ENCODE data around the gene AKAP7. TPM values are rescaled to one million over a fixed set of nuclear protein-coding genes. Genes with fewer than 3 reads are reported as not detected.
"Not testable (repeated sequence)": the region's sequence is repeated elsewhere in the genome, so short reads cannot be mapped to it uniquely, and the experiment has no call there.

Gene AKAP7
- 1 to 10 TPM; 2.3 to 2.6 TPM for polyA plus RNA-seq

- WGBS, 2 donors, result 0% methylated on average over 92 to 99 of the region's 99 CpGs
- no peaks in the 10 kb centered on the region for H3K9me3 ChIP-seq (ENCODE audit: control insufficient read depth in 2 of 2, insufficient read depth in 1 of 2, low read depth in 1 of 2, low read length in 1 of 2)
- H3K27ac ChIP-seq (ENCODE audit: low read depth in 2 of 2, low read length in 1 of 2), result peak within 1 kb of the TSS; percentile 89 to 95
- H3K27me3 ChIP-seq (ENCODE audit: control insufficient read depth in 1 of 2, insufficient read depth in 2 of 2, low read length in 2 of 2), result no peaks in the 10 kb centered on the region
- H3K36me3 ChIP-seq (ENCODE audit: control insufficient read depth in 2 of 2, insufficient read depth in 2 of 2, low read length in 1 of 2), result no peaks in the 10 kb centered on the region
- no peaks in the 10 kb centered on the region for H3K4me1 ChIP-seq (ENCODE audit: control insufficient read depth in 2 of 2, insufficient read depth in 2 of 2, low read length in 1 of 2)
- H3K4me3 ChIP-seq (ENCODE audit: low read depth in 1 of 2, low read length in 2 of 2), result peak within 1 kb of the TSS; percentile 77 to 88
These were observed at the start of gene AKAP7 for GRCh38 chr6:131135244-131136020. AKAP7 (plus strand) TSS chr6:131135467; CDS start chr6:131135764, 297 bp downstream.

- not testable (repeated sequence) for H3K4me3 ChIP-seq (ENCODE audit: low read depth in 1 of 2, low read length in 2 of 2); H3K4me1 ChIP-seq (ENCODE audit: control insufficient read depth in 2 of 2, insufficient read depth in 2 of 2, low read length in 1 of 2); H3K9me3 ChIP-seq (ENCODE audit: control insufficient read depth in 2 of 2, insufficient read depth in 1 of 2, low read depth in 1 of 2, low read length in 1 of 2); H3K27me3 ChIP-seq (ENCODE audit: control insufficient read depth in 1 of 2, insufficient read depth in 2 of 2, low read length in 2 of 2); H3K36me3 ChIP-seq (ENCODE audit: control insufficient read depth in 2 of 2, insufficient read depth in 2 of 2, low read length in 1 of 2); H3K27ac ChIP-seq (ENCODE audit: low read depth in 2 of 2, low read length in 1 of 2)
- WGBS, 2 donors, result 75 to 84% methylated on average over 3 of the region's 3 CpGs
These were observed 44.9 kb upstream of the AKAP7 start for GRCh38 chr6:131090339-131090738.

DNA sequence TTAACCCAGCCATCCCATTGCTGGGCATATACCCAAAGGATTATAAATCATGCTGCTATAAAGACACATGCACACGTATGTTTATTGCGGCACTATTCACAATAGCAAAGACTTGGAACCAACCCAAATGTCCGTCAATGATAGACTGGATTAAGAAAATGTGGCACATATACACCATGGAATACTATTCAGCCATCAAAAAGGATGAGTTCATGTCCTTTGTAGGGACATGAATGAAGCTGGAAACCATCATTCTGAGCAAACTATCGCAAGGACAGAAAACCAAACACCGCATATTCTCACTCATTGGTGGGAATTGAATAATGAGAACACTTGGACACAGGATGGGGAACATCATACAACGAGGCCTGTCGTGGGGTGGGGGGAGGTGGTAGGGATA, 43.3 kb upstream of the AKAP7 start:
- H3K4me1 ChIP-seq (ENCODE audit: control insufficient read depth in 2 of 2, insufficient read depth in 2 of 2, low read length in 1 of 2); H3K27ac ChIP-seq (ENCODE audit: low read depth in 2 of 2, low read length in 1 of 2); H3K9me3 ChIP-seq (ENCODE audit: control insufficient read depth in 2 of 2, insufficient read depth in 1 of 2, low read depth in 1 of 2, low read length in 1 of 2); H3K4me3 ChIP-seq (ENCODE audit: low read depth in 1 of 2, low read length in 2 of 2); H3K27me3 ChIP-seq (ENCODE audit: control insufficient read depth in 1 of 2, insufficient read depth in 2 of 2, low read length in 2 of 2); H3K36me3 ChIP-seq (ENCODE audit: control insufficient read depth in 2 of 2, insufficient read depth in 2 of 2, low read length in 1 of 2): not testable (repeated sequence)
- 90 to 95% methylated on average over 5 to 6 of the region's 7 CpGs for WGBS, 2 donors

GRCh38 chr6:131093334-131093733, 41.9 kb upstream of the AKAP7 start:
- H3K4me3 ChIP-seq (ENCODE audit: low read depth in 1 of 2, low read length in 2 of 2), result no peak overlapping the region
- no peak overlapping the region for H3K27ac ChIP-seq (ENCODE audit: low read depth in 2 of 2, low read length in 1 of 2)
- no peaks in the 10 kb centered on the region for H3K9me3 ChIP-seq (ENCODE audit: control insufficient read depth in 2 of 2, insufficient read depth in 1 of 2, low read depth in 1 of 2, low read length in 1 of 2)
- H3K36me3 ChIP-seq (ENCODE audit: control insufficient read depth in 2 of 2, insufficient read depth in 2 of 2, low read length in 1 of 2), result no peaks in the 10 kb centered on the region
- H3K4me1 ChIP-seq (ENCODE audit: control insufficient read depth in 2 of 2, insufficient read depth in 2 of 2, low read length in 1 of 2), result no peaks in the 10 kb centered on the region
- H3K27me3 ChIP-seq (ENCODE audit: control insufficient read depth in 1 of 2, insufficient read depth in 2 of 2, low read length in 2 of 2), result no peaks in the 10 kb centered on the region
- 94 to 97% methylated on average over 1 of the region's 1 CpG for WGBS, 2 donors

GRCh38 chr6:131096786-131097185, 38.5 kb upstream of the AKAP7 start:
- Histone ChIP-seq H3K4me3 (ENCODE audit: low read depth in 1 of 2, low read length in 2 of 2) (no peak overlapping the region), H3K36me3 (ENCODE audit: control insufficient read depth in 2 of 2, insufficient read depth in 2 of 2, low read length in 1 of 2) (no peaks in the 10 kb centered on the region), H3K27ac (ENCODE audit: low read depth in 2 of 2, low read length in 1 of 2) (no peak overlapping the region), H3K27me3 (ENCODE audit: control insufficient read depth in 1 of 2, insufficient read depth in 2 of 2, low read length in 2 of 2) (no peaks in the 10 kb centered on the region), H3K4me1 (ENCODE audit: control insufficient read depth in 2 of 2, insufficient read depth in 2 of 2, low read length in 1 of 2) (no peaks in the 10 kb centered on the region), H3K9me3 (ENCODE audit: control insufficient read depth in 2 of 2, insufficient read depth in 1 of 2, low read depth in 1 of 2, low read length in 1 of 2) (no peaks in the 10 kb centered on the region)
- WGBS, 2 donors, result 83% methylated on average over 3 of the region's 3 CpGs

GRCh38 chr6:131101911-131102680, 33.2 kb upstream of the AKAP7 start:
- H3K27ac ChIP-seq (ENCODE audit: low read depth in 2 of 2, low read length in 1 of 2), result no peak overlapping the region
- no peaks in the 10 kb centered on the region for H3K36me3 ChIP-seq (ENCODE audit: control insufficient read depth in 2 of 2, insufficient read depth in 2 of 2, low read length in 1 of 2)
- H3K9me3 ChIP-seq (ENCODE audit: control insufficient read depth in 2 of 2, insufficient read depth in 1 of 2, low read depth in 1 of 2, low read length in 1 of 2), result no peaks in the 10 kb centered on the region
- H3K27me3 ChIP-seq (ENCODE audit: control insufficient read depth in 1 of 2, insufficient read depth in 2 of 2, low read length in 2 of 2), result no peaks in the 10 kb centered on the region
- H3K4me1 ChIP-seq (ENCODE audit: control insufficient read depth in 2 of 2, insufficient read depth in 2 of 2, low read length in 1 of 2), result no peaks in the 10 kb centered on the region
- 42 to 51% methylated on average over 5 of the region's 5 CpGs for WGBS, 2 donors
- no peak overlapping the region for H3K4me3 ChIP-seq (ENCODE audit: low read depth in 1 of 2, low read length in 2 of 2)

GRCh38 chr6:131103296-131103695, 32.0 kb upstream of the AKAP7 start:
- H3K4me1 ChIP-seq (ENCODE audit: control insufficient read depth in 2 of 2, insufficient read depth in 2 of 2, low read length in 1 of 2), result no peaks in the 10 kb centered on the region
- 80 to 87% methylated on average over 4 of the region's 4 CpGs for WGBS, 2 donors
- H3K27ac ChIP-seq (ENCODE audit: low read depth in 2 of 2, low read length in 1 of 2), result no peak overlapping the region
- no peaks in the 10 kb centered on the region for H3K27me3 ChIP-seq (ENCODE audit: control insufficient read depth in 1 of 2, insufficient read depth in 2 of 2, low read length in 2 of 2)
- H3K4me3 ChIP-seq (ENCODE audit: low read depth in 1 of 2, low read length in 2 of 2), result no peak overlapping the region
- H3K36me3 ChIP-seq (ENCODE audit: control insufficient read depth in 2 of 2, insufficient read depth in 2 of 2, low read length in 1 of 2), result no peaks in the 10 kb centered on the region
- no peaks in the 10 kb centered on the region for H3K9me3 ChIP-seq (ENCODE audit: control insufficient read depth in 2 of 2, insufficient read depth in 1 of 2, low read depth in 1 of 2, low read length in 1 of 2)

- Histone ChIP-seq H3K4me1 (ENCODE audit: control insufficient read depth in 2 of 2, insufficient read depth in 2 of 2, low read length in 1 of 2) (no peaks in the 10 kb centered on the region), H3K4me3 (ENCODE audit: low read depth in 1 of 2, low read length in 2 of 2) (no peak overlapping the region), H3K27me3 (ENCODE audit: control insufficient read depth in 1 of 2, insufficient read depth in 2 of 2, low read length in 2 of 2) (no peaks in the 10 kb centered on the region), H3K36me3 (ENCODE audit: control insufficient read depth in 2 of 2, insufficient read depth in 2 of 2, low read length in 1 of 2) (no peaks in the 10 kb centered on the region), H3K27ac (ENCODE audit: low read depth in 2 of 2, low read length in 1 of 2) (no peak overlapping the region), H3K9me3 (ENCODE audit: control insufficient read depth in 2 of 2, insufficient read depth in 1 of 2, low read depth in 1 of 2, low read length in 1 of 2) (no peaks in the 10 kb centered on the region)
- 96 to 97% methylated on average over 1 of the region's 1 CpG for WGBS, 2 donors
These were observed 31.4 kb upstream of the AKAP7 start for GRCh38 chr6:131103901-131104300.

GRCh38 chr6:131107151-131107550, 28.1 kb upstream of the AKAP7 start:
- no peaks in the 10 kb centered on the region for H3K27me3 ChIP-seq (ENCODE audit: control insufficient read depth in 1 of 2, insufficient read depth in 2 of 2, low read length in 2 of 2)
- WGBS, 2 donors, result 79% methylated on average over 1 of the region's 1 CpG

More at GRCh38 chr6:131107151-131107550, 28.1 kb upstream of the AKAP7 start:
- no peaks in the 10 kb centered on the region for H3K36me3 ChIP-seq (ENCODE audit: control insufficient read depth in 2 of 2, insufficient read depth in 2 of 2, low read length in 1 of 2)
- H3K4me1 ChIP-seq (ENCODE audit: control insufficient read depth in 2 of 2, insufficient read depth in 2 of 2, low read length in 1 of 2), result no peaks in the 10 kb centered on the region
- no peak overlapping the region for H3K4me3 ChIP-seq (ENCODE audit: low read depth in 1 of 2, low read length in 2 of 2)
- H3K9me3 ChIP-seq (ENCODE audit: control insufficient read depth in 2 of 2, insufficient read depth in 1 of 2, low read depth in 1 of 2, low read length in 1 of 2), result no peaks in the 10 kb centered on the region
- H3K27ac ChIP-seq (ENCODE audit: low read depth in 2 of 2, low read length in 1 of 2), result no peak overlapping the region

Measured in esophagus (tissue), 2 donors.